HG03060 (cell line): Measurements from ENCODE around the gene PLD1.
A peak's percentile ranks its signal among the peaks of the same experiment; 100 is the strongest.

ENCODE experiments used
- ATAC-seq: cut with Tn5 transposase; IDR thresholded peaks from one replicate; pipeline ENCODE4 v1.9.1; 2021; ENCODE audit warnings: low read depth, moderate number of reproducible peaks; ENCODE audit not compliant: unreplicated experiment

Gene PLD1

DNA sequence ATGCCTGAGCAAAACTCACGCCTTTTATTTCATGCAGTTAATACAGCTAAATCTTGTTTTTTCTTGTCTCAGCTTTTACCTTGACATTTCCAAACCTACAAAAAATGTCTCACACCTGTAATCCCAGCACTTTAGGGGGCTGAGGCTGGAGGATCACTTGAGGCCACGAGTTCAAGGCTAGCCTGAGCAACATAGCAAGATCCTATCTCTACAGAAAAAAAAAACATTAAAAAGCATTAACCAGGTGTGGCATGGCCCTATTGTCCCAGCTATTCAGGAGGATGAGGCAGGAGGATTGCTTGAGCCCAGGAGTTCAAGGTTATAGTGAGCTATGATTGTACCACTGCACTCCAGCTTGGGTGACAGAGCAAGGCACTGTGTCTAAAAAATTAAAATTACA, 29.0 kb upstream of the PLD1 start:
- ATAC-seq, result no peak

- ATAC-seq, result no peak
These were observed 28.0 kb upstream of the PLD1 start for GRCh38 chr3:171838218-171838720.

GRCh38 chr3:171837698-171838097, 27.4 kb upstream of the PLD1 start:
- ATAC-seq, result no peak

DNA sequence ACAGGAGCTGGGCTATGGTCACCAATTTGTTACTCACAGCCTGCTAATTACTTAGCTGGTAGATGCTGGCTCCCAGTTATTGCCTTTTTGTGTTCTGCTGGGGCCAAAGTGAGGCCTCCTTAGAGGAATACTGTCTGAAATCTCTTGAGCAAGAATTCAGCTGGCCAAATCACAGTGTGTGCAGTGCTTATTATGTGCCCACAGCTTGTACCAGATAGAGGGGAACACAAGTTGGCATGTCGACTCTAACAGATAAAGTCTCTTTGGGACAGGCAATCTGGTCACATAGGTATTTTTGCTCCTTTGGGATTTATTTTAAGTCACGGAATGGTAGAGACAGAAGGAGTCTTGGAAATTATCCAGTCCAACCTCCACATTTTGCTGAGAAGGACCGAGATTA, 26.6 kb upstream of the PLD1 start:
- no peak for ATAC-seq

DNA sequence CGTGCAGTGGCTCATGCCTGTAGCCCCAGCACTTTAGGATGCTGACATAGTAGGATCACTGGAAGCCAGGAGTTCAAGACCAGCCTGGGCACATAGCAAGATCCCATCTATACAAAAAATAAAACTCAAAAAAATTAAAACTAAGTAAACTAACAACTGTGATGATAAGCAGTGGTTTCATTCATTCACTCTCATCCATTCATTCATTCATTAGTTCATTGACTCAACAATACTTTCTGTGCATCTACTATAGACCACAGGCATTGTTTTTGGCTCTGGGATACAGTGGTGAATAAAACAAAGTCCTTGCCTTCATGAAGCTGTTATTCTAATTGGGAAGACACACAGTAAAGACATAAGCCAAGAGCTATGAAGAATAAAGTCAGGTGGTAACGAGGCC, 25.3 kb upstream of the PLD1 start:
- ATAC-seq, result no peak

- ATAC-seq, result no peak
These were observed 24.8 kb upstream of the PLD1 start for GRCh38 chr3:171835116-171835515.

DNA sequence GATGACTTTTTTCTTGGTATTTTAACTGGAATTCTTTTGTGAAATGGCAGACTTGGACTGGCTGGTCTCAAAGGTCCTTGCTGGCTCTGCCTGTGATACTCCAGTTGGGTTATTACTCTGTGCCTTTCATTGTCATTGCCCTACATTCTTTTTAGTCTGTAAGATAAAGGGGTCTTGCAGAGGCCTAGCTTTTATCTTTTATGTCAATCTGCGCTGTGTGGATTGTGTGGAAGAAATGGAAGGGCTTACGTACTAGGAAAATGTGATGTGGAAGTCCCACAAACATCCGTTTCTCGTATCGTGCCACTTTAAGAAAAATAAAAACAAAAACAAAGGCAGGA, 24.1 kb upstream of the PLD1 start:
- no peak for ATAC-seq

DNA sequence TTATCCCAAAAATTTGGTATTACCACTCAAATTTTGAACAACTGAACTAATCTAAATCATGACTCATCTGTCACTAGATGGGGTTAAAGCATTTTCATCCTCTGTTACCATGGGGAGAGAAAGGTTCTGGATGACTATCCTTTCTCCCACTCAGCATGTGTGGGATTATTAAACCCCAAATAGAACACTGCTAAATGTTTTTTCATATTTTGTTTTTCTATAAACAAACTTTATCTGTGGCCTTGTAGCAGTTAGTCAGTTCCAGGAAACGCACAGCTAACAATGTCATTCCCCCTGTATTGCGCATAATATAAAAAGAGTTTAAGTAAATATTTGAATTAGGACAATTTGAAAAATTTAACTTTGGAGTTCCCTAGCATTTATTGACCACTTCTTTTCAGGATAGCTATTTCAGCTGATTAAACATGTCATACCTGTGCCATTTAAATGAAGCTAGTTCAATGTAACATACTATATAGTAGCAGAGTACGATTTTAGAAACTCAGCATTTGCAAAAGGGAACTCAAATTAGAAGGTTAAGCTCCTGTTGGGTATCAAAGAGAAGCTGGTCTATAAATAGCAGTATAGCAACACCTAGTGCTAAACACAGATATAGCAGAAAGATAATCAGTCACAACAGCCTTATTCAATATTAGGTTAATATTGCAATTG, 23.6 kb upstream of the PLD1 start:
- no peak for ATAC-seq

DNA sequence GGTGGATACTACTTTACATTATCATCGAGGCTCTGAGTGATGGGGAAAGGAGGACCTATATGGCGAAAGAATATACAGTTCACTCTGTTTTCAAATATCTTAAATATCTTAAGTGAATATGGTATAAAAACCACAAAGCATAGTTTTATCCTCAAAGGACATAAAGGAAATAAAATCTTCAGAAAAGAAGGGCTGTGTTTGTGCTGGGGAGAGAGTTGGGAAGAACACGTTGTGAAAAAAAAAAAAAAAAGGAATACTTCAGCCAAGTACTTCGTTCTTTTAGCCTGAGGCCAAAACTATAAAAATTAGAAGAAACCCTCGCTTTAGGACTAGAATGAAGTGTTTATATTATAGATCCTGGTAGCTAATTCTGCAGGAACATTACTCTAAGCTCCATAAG, 22.7 kb upstream of the PLD1 start:
- ATAC-seq, result no peak

- ATAC-seq, result no peak
These were observed 21.7 kb upstream of the PLD1 start for GRCh38 chr3:171831936-171832335.

DNA sequence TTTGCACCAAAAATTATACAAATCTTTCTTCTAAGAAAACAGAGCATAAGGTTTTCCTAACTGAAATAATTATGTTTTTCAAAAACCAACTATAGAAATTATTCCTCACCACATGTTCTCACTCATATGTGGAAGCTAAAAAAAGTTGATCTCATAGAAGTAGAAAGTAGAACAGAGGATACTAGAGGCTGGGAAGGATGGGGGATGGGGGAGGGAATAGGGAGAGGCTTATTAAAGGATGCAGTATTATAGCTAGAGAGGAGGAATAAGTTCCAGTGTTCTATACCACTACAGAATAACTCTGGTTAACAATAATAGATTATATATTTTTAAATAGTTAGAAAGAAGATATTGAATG, 20.2 kb upstream of the PLD1 start:
- no peak for ATAC-seq

GRCh38 chr3:171829841-171830517, 19.7 kb upstream of the PLD1 start:
- peak; percentile 45 for ATAC-seq

GRCh38 chr3:171828902-171829770, 18.9 kb upstream of the PLD1 start:
- no peak for ATAC-seq

DNA sequence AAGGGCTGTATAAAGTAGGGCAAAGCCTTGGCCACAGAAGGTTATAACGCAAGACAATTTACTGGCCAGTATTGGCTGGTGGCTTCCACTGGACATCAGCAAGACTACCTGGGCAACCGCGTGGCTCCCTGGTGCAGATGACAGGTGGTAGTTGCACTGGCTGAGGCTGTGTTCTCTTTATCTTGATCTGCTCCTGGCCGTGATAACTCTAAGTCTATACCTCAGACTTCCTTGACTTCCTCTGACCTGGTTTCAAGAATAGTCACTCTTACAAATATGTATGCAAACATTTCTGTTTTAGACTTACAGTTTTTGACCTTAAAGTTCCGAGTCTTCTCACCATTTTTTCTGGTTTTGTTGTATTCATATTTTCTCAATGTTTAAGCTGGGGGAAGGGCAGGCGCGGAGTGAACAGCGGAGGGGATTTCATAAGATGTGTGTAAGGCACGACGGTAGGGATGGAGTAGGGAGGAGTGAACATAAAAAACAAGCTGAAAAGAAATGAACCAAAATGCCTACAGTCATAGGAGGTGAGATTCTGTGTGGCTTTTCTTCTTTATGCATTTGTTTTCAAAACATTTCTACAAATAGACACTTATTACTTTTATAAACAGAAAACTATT, 17.7 kb upstream of the PLD1 start:
- no peak for ATAC-seq

DNA sequence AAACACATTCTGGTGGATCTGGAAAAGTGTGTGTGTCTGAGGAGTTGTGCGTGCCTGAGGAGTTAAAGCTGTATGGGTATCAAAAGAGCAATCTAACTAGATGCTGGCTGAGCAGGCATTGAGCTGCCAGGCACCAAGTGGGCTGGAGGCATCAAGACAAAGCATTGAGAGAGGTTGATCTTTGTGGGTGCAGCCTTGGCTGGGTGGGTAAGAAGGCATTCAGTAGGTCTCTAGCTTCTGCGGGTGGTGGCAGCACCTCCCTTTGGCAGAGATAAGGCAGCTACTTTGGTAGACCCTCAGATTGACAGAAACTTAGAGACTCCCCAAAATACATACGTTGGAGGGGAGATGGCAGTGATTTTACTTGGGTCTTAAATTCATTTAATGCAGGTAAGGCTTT, 17.1 kb upstream of the PLD1 start:
- no peak for ATAC-seq

- no peak for ATAC-seq
These were observed 15.0 kb upstream of the PLD1 start for GRCh38 chr3:171825222-171825828.

- no peak for ATAC-seq
These were observed 14.5 kb upstream of the PLD1 start for GRCh38 chr3:171824824-171825221.

DNA sequence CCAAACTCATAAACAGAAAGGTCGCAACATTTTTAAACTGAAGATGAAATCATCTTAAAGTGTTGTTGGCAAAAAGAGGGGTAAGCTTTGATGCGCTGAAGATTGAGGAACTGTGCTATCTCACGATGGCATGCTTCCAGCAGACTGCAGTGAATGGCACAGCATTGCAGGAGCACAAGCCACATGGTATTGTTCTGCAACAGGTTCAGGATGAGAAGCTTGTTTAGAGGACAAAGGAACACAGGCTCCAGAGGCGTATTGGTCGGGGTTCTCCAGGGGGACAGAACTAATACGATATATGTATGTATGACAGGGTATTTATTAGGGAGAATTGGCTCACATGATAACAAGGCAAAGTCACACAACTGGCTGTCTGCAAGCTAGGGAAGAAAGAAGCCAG, 13.8 kb upstream of the PLD1 start:
- ATAC-seq, result no peak

DNA sequence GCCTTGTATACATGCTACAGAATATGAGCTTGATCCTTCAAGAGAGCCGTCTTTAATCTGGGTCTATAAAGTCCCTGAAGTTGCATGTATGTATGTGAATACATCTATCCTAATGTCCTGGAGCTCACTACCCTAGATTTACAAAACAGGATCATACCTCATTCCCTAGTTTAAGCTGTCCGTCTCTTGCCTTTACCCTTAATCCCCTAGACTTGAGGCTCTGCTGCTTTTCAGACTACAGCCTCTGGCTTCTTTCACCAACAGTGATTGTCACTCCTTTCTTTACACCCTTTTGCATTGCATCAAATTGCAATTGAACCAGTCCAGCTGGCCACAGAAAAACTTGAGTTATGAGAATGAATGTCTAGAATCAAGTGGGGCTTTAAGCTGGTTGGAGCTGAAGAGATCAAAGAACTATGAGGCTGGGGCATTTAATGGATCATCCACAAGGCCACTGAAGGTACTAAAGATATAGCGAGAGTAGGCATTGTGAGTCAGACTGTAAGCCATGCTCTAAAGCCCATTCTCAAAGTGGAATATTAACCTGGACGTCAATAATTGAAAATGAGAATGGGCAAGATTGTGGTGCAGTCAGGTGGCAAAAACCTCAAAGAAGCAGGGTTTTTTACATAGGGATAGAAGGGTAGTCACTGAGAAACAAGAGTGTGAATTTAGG, 12.3 kb upstream of the PLD1 start:
- peak; percentile 77 for ATAC-seq

DNA sequence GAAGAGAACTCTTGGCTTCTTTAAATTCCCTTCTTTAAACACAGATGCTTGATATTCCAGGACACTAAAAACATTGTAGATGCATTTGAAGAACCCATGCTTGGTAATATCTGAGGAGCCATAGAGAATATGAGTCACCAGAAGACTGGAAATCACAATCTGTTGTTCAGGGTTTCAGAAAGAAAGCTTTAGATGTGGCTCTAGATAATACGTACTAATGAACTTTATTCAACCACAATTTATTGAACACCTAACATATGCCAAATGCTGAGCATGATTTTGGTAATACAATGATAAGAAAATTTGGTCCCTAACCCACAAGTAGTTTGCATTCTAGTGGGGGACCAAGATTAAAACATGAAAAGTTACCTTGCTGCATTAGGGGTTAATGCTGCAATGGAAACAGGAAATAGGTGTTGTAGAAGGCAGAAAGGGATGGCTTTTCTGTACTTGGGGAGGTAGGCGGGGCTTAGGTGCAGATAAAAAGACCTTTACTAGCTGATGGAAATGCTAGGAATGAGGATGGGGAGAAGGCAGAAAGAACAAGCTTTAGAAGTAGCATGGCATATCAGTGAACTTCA, 11.6 kb upstream of the PLD1 start:
- no peak for ATAC-seq
